ENCODE results near the gene RAVER1. TPM values are rescaled to one million over a fixed set of nuclear protein-coding genes. Genes with fewer than 3 reads are reported as not detected.

Gene RAVER1
- total and polyA plus RNA-seq, 2 experiments from 2014 or later = 56.2 to 71.2 TPM

DNA sequence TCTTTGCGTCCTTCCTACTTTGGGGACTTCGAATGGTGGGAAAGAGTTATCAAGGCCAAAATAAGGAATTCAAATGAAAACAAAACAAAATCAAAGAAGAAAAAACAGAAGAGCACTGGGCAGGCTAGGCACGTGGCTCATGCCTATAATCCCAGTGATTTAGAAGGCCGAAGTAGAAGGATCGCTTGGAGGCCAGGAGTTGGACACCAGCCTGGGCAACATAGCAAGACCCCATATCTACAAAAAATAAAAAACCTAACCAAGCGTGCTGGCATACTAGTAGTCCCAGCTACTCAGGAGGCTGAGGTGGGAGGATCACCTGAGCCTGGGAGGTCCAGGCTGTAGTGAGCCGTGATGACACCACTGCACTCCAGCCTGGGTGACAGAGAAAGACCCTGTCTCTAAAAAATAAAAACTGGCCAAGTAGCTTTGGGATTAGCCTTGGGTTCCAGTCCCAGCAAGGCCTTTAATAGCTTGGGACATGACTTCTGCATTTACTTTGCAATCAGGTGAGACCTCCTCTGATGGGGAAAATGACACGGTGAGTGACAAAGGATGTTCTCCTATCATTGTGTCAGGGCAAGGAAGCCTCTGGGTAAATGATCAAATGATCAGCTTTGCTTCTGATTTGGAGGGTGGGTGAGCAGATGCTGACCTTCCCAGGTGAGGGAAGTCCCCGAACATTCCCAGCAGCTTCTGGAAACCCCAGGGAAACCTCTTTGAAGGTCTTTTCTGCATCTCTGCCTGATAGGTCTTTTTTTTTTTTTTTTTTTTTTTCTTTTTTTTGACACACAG is 55.3 kb downstream of the RAVER1 start:
- peaks cover under 1% of the 10 kb centered on the region for H3K27me3 ChIP-seq
- TF ChIP-seq, protein P1, sequence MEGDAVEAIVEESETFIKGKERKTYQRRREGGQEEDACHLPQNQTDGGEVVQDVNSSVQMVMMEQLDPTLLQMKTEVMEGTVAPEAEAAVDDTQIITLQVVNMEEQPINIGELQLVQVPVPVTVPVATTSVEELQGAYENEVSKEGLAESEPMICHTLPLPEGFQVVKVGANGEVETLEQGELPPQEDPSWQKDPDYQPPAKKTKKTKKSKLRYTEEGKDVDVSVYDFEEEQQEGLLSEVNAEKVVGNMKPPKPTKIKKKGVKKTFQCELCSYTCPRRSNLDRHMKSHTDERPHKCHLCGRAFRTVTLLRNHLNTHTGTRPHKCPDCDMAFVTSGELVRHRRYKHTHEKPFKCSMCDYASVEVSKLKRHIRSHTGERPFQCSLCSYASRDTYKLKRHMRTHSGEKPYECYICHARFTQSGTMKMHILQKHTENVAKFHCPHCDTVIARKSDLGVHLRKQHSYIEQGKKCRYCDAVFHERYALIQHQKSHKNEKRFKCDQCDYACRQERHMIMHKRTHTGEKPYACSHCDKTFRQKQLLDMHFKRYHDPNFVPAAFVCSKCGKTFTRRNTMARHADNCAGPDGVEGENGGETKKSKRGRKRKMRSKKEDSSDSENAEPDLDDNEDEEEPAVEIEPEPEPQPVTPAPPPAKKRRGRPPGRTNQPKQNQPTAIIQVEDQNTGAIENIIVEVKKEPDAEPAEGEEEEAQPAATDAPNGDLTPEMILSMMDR (IDR thresholded peaks at IDR 0.05; ENCODE audit: low read depth, low read length) = no peak
- H3K4me3 ChIP-seq = no peak overlapping the region
- no peaks in the 10 kb centered on the region for H3K36me3 ChIP-seq
- no peaks in the 10 kb centered on the region for H3K9me3 ChIP-seq (ENCODE audit: low read depth)
- no peaks in the 10 kb centered on the region for H3K4me1 ChIP-seq (ENCODE audit: low read depth)
- no peak overlapping the region for H3K27ac ChIP-seq
- no peak for DNase-seq (ENCODE audit: low read depth in 1 of 2, low spot score in 1 of 2)

DNA sequence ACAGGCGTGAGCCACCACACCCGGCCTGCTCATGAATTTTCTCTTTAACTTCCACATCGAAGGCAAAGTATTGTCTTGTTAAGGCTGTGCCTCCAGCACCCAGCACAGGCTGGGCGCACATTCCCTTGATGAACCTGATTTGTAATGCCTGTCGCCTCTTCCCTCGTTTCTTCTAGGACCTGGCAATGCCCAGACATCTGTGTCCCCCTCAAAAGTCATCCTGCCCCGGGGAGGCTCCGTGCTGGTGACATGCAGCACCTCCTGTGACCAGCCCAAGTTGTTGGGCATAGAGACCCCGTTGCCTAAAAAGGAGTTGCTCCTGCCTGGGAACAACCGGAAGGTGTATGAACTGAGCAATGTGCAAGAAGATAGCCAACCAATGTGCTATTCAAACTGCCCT is 58.7 kb downstream of the RAVER1 start:
- Histone ChIP-seq H3K27ac (no peak overlapping the region), H3K36me3 (no peaks in the 10 kb centered on the region), H3K4me1 (ENCODE audit: low read depth) (no peaks in the 10 kb centered on the region), H3K27me3 (peaks cover 32% of the 10 kb centered on the region), H3K4me3 (no peak overlapping the region), H3K9me3 (ENCODE audit: low read depth) (no peaks in the 10 kb centered on the region)
- TF ChIP-seq, protein P1 (IDR thresholded peaks at IDR 0.05; ENCODE audit: low read depth, low read length) = no peak
- no peak for DNase-seq (ENCODE audit: low read depth in 1 of 2, low spot score in 1 of 2)

DNA sequence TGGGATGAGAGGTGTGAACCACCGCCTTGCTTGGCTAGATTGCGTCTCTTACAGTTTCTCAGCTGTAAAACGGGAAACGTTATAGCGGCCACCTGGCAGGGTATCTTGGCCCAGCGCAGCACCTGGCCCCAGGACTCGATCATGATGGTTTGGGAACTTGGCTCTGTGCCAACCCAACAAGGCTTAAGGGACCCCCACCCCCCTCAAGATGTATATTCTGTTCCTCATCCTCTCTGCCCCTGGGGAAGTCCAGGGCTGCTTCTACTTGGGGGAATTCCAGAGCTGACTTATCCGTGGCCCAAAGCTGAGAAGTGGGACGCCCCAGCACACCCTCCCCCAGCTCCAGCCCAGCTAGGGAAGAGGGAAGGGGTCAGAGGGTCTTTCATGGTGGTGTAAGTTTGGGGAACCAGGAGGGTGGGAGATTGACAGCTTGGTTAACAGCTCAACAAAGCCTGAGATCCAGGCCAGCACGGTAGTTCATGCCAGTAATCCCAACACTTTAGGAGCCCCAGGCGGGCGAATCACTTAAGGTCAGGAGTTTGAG is 61.7 kb downstream of the RAVER1 start:
- Histone ChIP-seq H3K9me3 (ENCODE audit: low read depth) (no peaks in the 10 kb centered on the region), H3K36me3 (no peaks in the 10 kb centered on the region), H3K27me3 (peaks cover 33% of the 10 kb centered on the region), H3K4me1 (ENCODE audit: low read depth) (no peaks in the 10 kb centered on the region), H3K27ac (no peak overlapping the region), H3K4me3 (no peak overlapping the region)
- DNase-seq (ENCODE audit: low read depth in 1 of 2, low spot score in 1 of 2) = peak in 1 of 2 donors; percentile 51
- TF ChIP-seq, protein P1 (IDR thresholded peaks at IDR 0.05; ENCODE audit: low read depth, low read length) = no peak

DNA sequence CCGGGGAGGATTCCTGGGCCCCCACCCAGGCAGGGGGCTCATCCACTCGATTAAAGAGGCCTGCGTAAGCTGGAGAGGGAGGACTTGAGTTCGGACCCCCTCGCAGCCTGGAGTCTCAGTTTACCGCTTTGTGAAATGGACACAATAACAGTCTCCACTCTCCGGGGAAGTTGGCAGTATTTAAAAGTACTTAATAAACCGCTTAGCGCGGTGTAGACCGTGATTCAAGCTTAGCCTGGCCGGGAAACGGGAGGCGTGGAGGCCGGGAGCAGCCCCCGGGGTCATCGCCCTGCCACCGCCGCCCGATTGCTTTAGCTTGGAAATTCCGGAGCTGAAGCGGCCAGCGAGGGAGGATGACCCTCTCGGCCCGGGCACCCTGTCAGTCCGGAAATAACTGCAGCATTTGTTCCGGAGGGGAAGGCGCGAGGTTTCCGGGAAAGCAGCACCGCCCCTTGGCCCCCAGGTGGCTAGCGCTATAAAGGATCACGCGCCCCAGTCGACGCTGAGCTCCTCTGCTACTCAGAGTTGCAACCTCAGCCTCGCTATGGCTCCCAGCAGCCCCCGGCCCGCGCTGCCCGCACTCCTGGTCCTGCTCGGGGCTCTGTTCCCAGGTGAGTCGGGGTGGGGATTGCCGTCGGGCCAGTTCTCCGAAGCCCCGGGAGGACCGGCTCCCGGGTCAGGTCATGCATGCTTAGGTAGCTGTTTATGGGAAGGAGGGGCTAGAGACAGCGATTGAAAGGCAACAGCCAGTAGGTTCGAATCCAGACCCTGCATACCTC is 62.5 kb downstream of the RAVER1 start, which contains the start of gene ICAM1:
Gene ICAM1 (plus strand): TSS at position 505 of the 779 bp plus-strand sequence. CDS start 40 bp downstream, at position 545.
- Histone ChIP-seq H3K4me1 (ENCODE audit: low read depth) (no peaks in the 10 kb centered on the region), H3K27ac (no peak within 1 kb of the TSS), H3K4me3 (peak within 1 kb of the TSS; percentile 25), H3K27me3 (peaks cover 33% of the 10 kb centered on the region), H3K9me3 (ENCODE audit: low read depth) (no peaks in the 10 kb centered on the region), H3K36me3 (no peaks in the 10 kb centered on the region)
- peak in 1 of 2 donors; percentile 95 for DNase-seq (ENCODE audit: low read depth in 1 of 2, low spot score in 1 of 2)
- TF ChIP-seq, protein P1 (IDR thresholded peaks at IDR 0.05; ENCODE audit: low read depth, low read length) = no peak

DNA sequence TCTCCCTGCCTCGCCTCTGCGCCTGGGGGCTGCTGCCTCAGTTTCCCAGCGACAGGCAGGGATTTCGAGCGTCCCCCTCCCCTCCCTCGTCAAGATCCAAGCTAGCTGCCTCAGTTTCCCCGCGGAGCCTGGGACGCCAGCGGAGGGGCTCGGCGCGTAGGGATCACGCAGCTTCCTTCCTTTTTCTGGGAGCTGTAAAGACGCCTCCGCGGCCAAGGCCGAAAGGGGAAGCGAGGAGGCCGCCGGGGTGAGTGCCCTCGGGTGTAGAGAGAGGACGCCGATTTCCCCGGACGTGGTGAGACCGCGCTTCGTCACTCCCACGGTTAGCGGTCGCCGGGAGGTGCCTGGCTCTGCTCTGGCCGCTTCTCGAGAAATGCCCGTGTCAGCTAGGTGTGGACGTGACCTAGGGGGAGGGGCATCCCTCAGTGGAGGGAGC is 63.1 kb downstream of the RAVER1 start:
- Histone ChIP-seq H3K4me1 (ENCODE audit: low read depth) (no peaks in the 10 kb centered on the region), H3K27me3 (peaks cover 33% of the 10 kb centered on the region), H3K36me3 (no peaks in the 10 kb centered on the region), H3K4me3 (peak overlapping the region; percentile 25), H3K27ac (no peak overlapping the region), H3K9me3 (ENCODE audit: low read depth) (no peaks in the 10 kb centered on the region)
- peak in 1 of 2 donors; percentile 68 for DNase-seq (ENCODE audit: low read depth in 1 of 2, low spot score in 1 of 2)
- TF ChIP-seq, protein P1 (IDR thresholded peaks at IDR 0.05; ENCODE audit: low read depth, low read length) = no peak

All from cardiac muscle cell (in vitro differentiated cells and primary cell).